ENCODE results near the gene DNAH6.

DNA sequence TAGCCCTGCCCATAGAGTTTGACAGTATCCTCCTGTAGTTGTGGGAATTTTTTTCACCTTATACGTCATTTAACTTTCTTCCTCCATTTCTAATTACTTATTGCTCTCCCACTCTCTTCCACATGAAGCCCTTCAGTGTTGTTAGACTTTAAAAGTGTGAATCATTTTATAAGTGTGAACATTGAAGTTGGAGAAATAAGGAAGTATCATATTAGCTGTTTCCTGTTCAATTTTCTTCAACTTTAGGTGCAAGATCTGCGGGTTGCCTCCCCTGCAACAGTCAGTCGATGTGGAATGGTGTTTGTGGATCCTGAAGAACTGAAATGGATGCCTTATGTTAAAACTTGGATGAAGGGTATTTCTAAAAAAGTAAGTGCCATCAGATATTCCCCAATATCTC is 138.1 kb downstream of the DNAH6 start:
- TF ChIP-seq, protein P1, sequence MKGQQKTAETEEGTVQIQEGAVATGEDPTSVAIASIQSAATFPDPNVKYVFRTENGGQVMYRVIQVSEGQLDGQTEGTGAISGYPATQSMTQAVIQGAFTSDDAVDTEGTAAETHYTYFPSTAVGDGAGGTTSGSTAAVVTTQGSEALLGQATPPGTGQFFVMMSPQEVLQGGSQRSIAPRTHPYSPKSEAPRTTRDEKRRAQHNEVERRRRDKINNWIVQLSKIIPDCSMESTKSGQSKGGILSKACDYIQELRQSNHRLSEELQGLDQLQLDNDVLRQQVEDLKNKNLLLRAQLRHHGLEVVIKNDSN (CRISPR knock-in tag; IDR thresholded peaks at IDR 0.05), result no peak
- TF ChIP-seq, protein P2, sequence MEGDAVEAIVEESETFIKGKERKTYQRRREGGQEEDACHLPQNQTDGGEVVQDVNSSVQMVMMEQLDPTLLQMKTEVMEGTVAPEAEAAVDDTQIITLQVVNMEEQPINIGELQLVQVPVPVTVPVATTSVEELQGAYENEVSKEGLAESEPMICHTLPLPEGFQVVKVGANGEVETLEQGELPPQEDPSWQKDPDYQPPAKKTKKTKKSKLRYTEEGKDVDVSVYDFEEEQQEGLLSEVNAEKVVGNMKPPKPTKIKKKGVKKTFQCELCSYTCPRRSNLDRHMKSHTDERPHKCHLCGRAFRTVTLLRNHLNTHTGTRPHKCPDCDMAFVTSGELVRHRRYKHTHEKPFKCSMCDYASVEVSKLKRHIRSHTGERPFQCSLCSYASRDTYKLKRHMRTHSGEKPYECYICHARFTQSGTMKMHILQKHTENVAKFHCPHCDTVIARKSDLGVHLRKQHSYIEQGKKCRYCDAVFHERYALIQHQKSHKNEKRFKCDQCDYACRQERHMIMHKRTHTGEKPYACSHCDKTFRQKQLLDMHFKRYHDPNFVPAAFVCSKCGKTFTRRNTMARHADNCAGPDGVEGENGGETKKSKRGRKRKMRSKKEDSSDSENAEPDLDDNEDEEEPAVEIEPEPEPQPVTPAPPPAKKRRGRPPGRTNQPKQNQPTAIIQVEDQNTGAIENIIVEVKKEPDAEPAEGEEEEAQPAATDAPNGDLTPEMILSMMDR (IDR thresholded peaks at IDR 0.05), result no peak
- no peak for TF ChIP-seq RELA (CRISPR knock-in tag; IDR thresholded peaks at IDR 0.05; ENCODE audit: borderline replicate concordance)
- TF ChIP-seq, protein P3, sequence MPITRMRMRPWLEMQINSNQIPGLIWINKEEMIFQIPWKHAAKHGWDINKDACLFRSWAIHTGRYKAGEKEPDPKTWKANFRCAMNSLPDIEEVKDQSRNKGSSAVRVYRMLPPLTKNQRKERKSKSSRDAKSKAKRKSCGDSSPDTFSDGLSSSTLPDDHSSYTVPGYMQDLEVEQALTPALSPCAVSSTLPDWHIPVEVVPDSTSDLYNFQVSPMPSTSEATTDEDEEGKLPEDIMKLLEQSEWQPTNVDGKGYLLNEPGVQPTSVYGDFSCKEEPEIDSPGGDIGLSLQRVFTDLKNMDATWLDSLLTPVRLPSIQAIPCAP (CRISPR knock-in tag; IDR thresholded peaks at IDR 0.05), result no peak
- TF ChIP-seq, protein P4, sequence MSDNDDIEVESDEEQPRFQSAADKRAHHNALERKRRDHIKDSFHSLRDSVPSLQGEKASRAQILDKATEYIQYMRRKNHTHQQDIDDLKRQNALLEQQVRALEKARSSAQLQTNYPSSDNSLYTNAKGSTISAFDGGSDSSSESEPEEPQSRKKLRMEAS (CRISPR knock-in tag; IDR thresholded peaks at IDR 0.05), result no peak
- TF ChIP-seq ELF4 (CRISPR knock-in tag; IDR thresholded peaks at IDR 0.05; ENCODE audit: low read depth), result no peak
- TF ChIP-seq, protein P5, sequence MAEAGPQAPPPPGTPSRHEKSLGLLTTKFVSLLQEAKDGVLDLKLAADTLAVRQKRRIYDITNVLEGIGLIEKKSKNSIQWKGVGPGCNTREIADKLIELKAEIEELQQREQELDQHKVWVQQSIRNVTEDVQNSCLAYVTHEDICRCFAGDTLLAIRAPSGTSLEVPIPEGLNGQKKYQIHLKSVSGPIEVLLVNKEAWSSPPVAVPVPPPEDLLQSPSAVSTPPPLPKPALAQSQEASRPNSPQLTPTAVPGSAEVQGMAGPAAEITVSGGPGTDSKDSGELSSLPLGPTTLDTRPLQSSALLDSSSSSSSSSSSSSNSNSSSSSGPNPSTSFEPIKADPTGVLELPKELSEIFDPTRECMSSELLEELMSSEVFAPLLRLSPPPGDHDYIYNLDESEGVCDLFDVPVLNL (CRISPR knock-in tag; IDR thresholded peaks at IDR 0.05; ENCODE audit: borderline replicate concordance, low read depth), result no peak
- no peak for TF ChIP-seq ZNF232 (CRISPR knock-in tag; IDR thresholded peaks at IDR 0.05)
- TF ChIP-seq, protein P6, sequence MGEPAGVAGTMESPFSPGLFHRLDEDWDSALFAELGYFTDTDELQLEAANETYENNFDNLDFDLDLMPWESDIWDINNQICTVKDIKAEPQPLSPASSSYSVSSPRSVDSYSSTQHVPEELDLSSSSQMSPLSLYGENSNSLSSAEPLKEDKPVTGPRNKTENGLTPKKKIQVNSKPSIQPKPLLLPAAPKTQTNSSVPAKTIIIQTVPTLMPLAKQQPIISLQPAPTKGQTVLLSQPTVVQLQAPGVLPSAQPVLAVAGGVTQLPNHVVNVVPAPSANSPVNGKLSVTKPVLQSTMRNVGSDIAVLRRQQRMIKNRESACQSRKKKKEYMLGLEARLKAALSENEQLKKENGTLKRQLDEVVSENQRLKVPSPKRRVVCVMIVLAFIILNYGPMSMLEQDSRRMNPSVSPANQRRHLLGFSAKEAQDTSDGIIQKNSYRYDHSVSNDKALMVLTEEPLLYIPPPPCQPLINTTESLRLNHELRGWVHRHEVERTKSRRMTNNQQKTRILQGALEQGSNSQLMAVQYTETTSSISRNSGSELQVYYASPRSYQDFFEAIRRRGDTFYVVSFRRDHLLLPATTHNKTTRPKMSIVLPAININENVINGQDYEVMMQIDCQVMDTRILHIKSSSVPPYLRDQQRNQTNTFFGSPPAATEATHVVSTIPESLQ (CRISPR knock-in tag; IDR thresholded peaks at IDR 0.05), result no peak
- TF ChIP-seq NFYB (CRISPR knock-in tag; conservative IDR thresholded peaks at IDR 0.05; ENCODE audit: low read depth), result no peak
- TF ChIP-seq, protein P7, sequence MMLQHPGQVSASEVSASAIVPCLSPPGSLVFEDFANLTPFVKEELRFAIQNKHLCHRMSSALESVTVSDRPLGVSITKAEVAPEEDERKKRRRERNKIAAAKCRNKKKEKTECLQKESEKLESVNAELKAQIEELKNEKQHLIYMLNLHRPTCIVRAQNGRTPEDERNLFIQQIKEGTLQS (CRISPR knock-in tag; conservative IDR thresholded peaks at IDR 0.05), result no peak
- no peak for TF ChIP-seq ZNF219 (CRISPR knock-in tag; IDR thresholded peaks at IDR 0.05; ENCODE audit: borderline replicate concordance)
- TF ChIP-seq ETV6 (CRISPR knock-in tag; IDR thresholded peaks at IDR 0.05), result no peak
- no peak for TF ChIP-seq MYBL2 (CRISPR knock-in tag; IDR thresholded peaks at IDR 0.05)

Measured in WTC11 (cell line).